GM20000 (cell line): Measurements from ENCODE around the gene ITSN2.

Experiments
- DNase-seq: peaks from one replicate; pipeline ENCODE4 v3.0.0; 2012; ENCODE audit warnings: low spot score
- CTCF ChIP-seq: IDR thresholded peaks from 2 replicates; pipeline ENCODE4 v1.5.1; 2012; ENCODE audit warnings: mild to moderate bottlenecking, control low read depth; ENCODE audit errors: extremely low read depth, missing control alignments

The ITSN2 gene

GRCh38 chr2:24375349-24376087, 15.2 kb upstream of the ITSN2 start:
- TF ChIP-seq CTCF: no peak
- DNase-seq: no peak

GRCh38 chr2:24374301-24374700, 14.0 kb upstream of the ITSN2 start:
- TF ChIP-seq CTCF: no peak

GRCh38 chr2:24372033-24372432, 11.7 kb upstream of the ITSN2 start:
- TF ChIP-seq CTCF: no peak
- no peak for DNase-seq

More at GRCh38 chr2:24374301-24374700, 14.0 kb upstream of the ITSN2 start:
- DNase-seq: no peak

- TF ChIP-seq CTCF: no peak
- no peak for DNase-seq
These were observed 5.5 kb upstream of the ITSN2 start for GRCh38 chr2:24365826-24366225.

- no peak for TF ChIP-seq CTCF
These were observed 4.7 kb upstream of the ITSN2 start for GRCh38 chr2:24365051-24365450.

GRCh38 chr2:24363301-24363700, 3.0 kb upstream of the ITSN2 start:
- DNase-seq: no peak
- TF ChIP-seq CTCF: no peak

More at GRCh38 chr2:24365051-24365450, 4.7 kb upstream of the ITSN2 start:
- DNase-seq: peak; percentile 40

GRCh38 chr2:24362253-24362652, 1.9 kb upstream of the ITSN2 start:
- no peak for DNase-seq
- TF ChIP-seq CTCF: no peak
